HCT116 (cell line): ENCODE data around the gene FERMT2.

Experiments used
- ATF3 ChIP-seq: IDR thresholded peaks from 2 replicates; pipeline ENCODE4 v1.6.1; 2012
- CEBPB ChIP-seq: IDR thresholded peaks from 2 replicates; pipeline ENCODE4 v1.6.1; 2012; ENCODE audit warnings: low read depth
- CTCF ChIP-seq, 3 experiments: fragments of 200-600 bp in 1 of 3; sonication (generic) in 1 of 3; IDR thresholded peaks in 2 of 3; conservative IDR thresholded peaks in 1 of 3; 2 replicates each; pipeline ENCODE4 v1.5.1; 2012 to 2017; ENCODE audit warnings: low read depth in 2 of 3, low read length in 2 of 3, antibody characterized with exemption in 1 of 3, borderline replicate concordance in 1 of 3, control low read depth in 1 of 3, mild to moderate bottlenecking in 1 of 3, mixed read lengths in 1 of 3, mixed run types in 1 of 3, moderate library complexity in 1 of 3; ENCODE audit not compliant: insufficient read depth in 1 of 3
- EGR1 ChIP-seq: IDR thresholded peaks from 2 replicates; pipeline ENCODE4 v1.6.1; 2012; ENCODE audit warnings: low read depth
- EZH2phosphoT487 ChIP-seq: fragments of 200-600 bp; IDR thresholded peaks from 2 replicates; pipeline ENCODE4 v1.6.1; 2018; ENCODE audit warnings: antibody characterized with exemption, borderline replicate concordance
- MAX ChIP-seq: IDR thresholded peaks from 2 replicates; pipeline ENCODE4 v1.6.1; 2012
- POLR2AphosphoS5 ChIP-seq: IDR thresholded peaks from 2 replicates; pipeline ENCODE4 v1.6.1; 2011; ENCODE audit warnings: mild to moderate bottlenecking, low read depth, low read length, moderate library complexity
- REST ChIP-seq: IDR thresholded peaks from 2 replicates; pipeline ENCODE4 v1.6.1; 2012; ENCODE audit warnings: low read depth
- SP1 ChIP-seq: IDR thresholded peaks from 2 replicates; pipeline ENCODE4 v1.6.1; 2012; ENCODE audit warnings: low read depth
- SRF ChIP-seq: IDR thresholded peaks from 2 replicates; pipeline ENCODE4 v1.6.1; 2012; ENCODE audit warnings: low read depth
- TCF7L2 ChIP-seq: IDR thresholded peaks from 2 replicates; pipeline ENCODE4 v1.7.0; 2011; ENCODE audit warnings: borderline replicate concordance, inconsistent platforms; ENCODE audit not compliant: insufficient read depth, insufficient read length; ENCODE audit errors: extremely low read depth
- ZNF274 ChIP-seq: fragments of 200-500 bp; sonication (Bioruptor generic); IDR thresholded peaks from 2 replicates; pipeline ENCODE4 v1.6.1; 2014; ENCODE audit warnings: mild to moderate bottlenecking, low read depth, low read length, inconsistent platforms

- TF ChIP-seq CTCF (IDR thresholded peaks at IDR 0.05 in 2 of 3, conservative IDR thresholded peaks at IDR 0.05 in 1 of 3; ENCODE audit: borderline replicate concordance in 1 of 3, insufficient read depth in 1 of 3, low read depth in 2 of 3, low read length in 2 of 3) (no peak), EZH2phosphoT487 (no peak), REST (no peak), POLR2AphosphoS5 (no peak), ATF3 (no peak), TCF7L2 (no peak), SP1 (no peak), CEBPB (no peak), MAX (no peak), ZNF274 (no peak), SRF (no peak), EGR1 (no peak)
These were observed 110.0 kb downstream of the FERMT2 start for GRCh38 chr14:52840877-52841276.
